ENCODE data around the gene PNMT. TPM values are rescaled to one million over a fixed set of nuclear protein-coding genes. Genes with fewer than 3 reads are reported as not detected.

The PNMT gene
- total RNA-seq, 2 donors from 2014 or later: 9.7 to 11.2 TPM

- ATAC-seq: peak; percentile 65 to 74
- DNase-seq: no peak
These were observed 48.0 kb downstream of the PNMT start for GRCh38 chr17:39716073-39716818.

GRCh38 chr17:39716879-39717536 is 48.8 kb downstream of the PNMT start:
- peak; percentile 64 to 83 for ATAC-seq
- no peak for DNase-seq
- intact Hi-C loops (cut with DNase I): no loop called here

More at GRCh38 chr17:39716073-39716818, 48.0 kb downstream of the PNMT start:
- intact Hi-C loops (cut with DNase I): no loop called here

GRCh38 chr17:39717660-39718059 is 49.4 kb downstream of the PNMT start:
- no peak for DNase-seq
- no peak for ATAC-seq
- intact Hi-C loops (cut with DNase I): no loop called here

GRCh38 chr17:39719563-39720355 is 51.5 kb downstream of the PNMT start:
- no peak for ATAC-seq
- intact Hi-C loops (cut with DNase I): no loop called here
- no peak for DNase-seq

Other genes with a start within 250 kb of the PNMT start
- gene MED1, start 217.2 kb upstream of the PNMT start, total RNA-seq: 10 to 100 TPM; 21.1 to 27.2 TPM
- gene CDK12, start 207.0 kb upstream of the PNMT start, total RNA-seq: 10 to 100 TPM; 23.7 to 28.6 TPM
- gene NEUROD2, start 60.5 kb upstream of the PNMT start, total RNA-seq: not detected
- gene PPP1R1B, start 41.5 kb upstream of the PNMT start, total RNA-seq: 1 to 10 TPM; 4.0 to 5.3 TPM
- 10 to 100 TPM; 22.8 to 24.8 TPM for gene STARD3, start 31.3 kb upstream of the PNMT start, total RNA-seq
- gene TCAP, start 3.1 kb upstream of the PNMT start, total RNA-seq: 1,000 to 10,000 TPM; 1,910 to 2,797 TPM
- 10 to 100 TPM in 1 of 2 donors, 1 to 10 TPM in 1; 9.7 to 18.1 TPM for gene PGAP3, start 19.6 kb downstream of the PNMT start, total RNA-seq
- gene ERBB2, start 31.6 kb downstream of the PNMT start, total RNA-seq: 10 to 100 TPM; 72.7 to 78.5 TPM
- gene MIEN1, start 62.1 kb downstream of the PNMT start, total RNA-seq: 10 to 100 TPM; 48.7 to 55.3 TPM
- 1 to 10 TPM; 1.3 to 2.5 TPM for gene GRB7, start 69.5 kb downstream of the PNMT start, total RNA-seq
- gene IKZF3, start 195.9 kb downstream of the PNMT start, total RNA-seq: 1 to 10 TPM; 1.0 to 1.7 TPM
- gene ZPBP2, start 199.7 kb downstream of the PNMT start, total RNA-seq: not detected

Measured in left cardiac atrium (tissue), 4 donors.